Gastroesophageal sphincter (tissue), 3 donors: Measurements from ENCODE around the gene SNRPA1.

Experiments used
- EP300 ChIP-seq: sonication (generic); formaldehyde crosslinking; IDR thresholded peaks from one replicate; pipeline ENCODE4 v1.6.1; 2017; ENCODE audit warnings: antibody characterized with exemption, mild to moderate bottlenecking
- POLR2A ChIP-seq, 2 donors: fragments of 450-650 bp; IDR thresholded peaks; one replicate each; pipeline ENCODE4 v1.6.1; 2017; ENCODE audit warnings: antibody characterized with exemption in 2 of 2, mild to moderate bottlenecking in 2 of 2, moderate library complexity in 1 of 2
- POLR2AphosphoS5 ChIP-seq: sonication (generic); formaldehyde crosslinking; IDR thresholded peaks from one replicate; pipeline ENCODE4 v1.6.1; 2017; ENCODE audit warnings: antibody characterized with exemption
- TF ChIP-seq, protein P1 (sequence below), 4 experiments: fragments of 200-600 bp in 2 of 4; fragments of 450-650 bp in 2 of 4; sonication (generic) in 1 of 4; IDR thresholded peaks; one replicate each; pipeline ENCODE4 v1.5.1; 2017 to 2019; ENCODE audit warnings: antibody characterized with exemption in 4 of 4, mild to moderate bottlenecking in 2 of 4, moderate library complexity in 2 of 4

DNA sequence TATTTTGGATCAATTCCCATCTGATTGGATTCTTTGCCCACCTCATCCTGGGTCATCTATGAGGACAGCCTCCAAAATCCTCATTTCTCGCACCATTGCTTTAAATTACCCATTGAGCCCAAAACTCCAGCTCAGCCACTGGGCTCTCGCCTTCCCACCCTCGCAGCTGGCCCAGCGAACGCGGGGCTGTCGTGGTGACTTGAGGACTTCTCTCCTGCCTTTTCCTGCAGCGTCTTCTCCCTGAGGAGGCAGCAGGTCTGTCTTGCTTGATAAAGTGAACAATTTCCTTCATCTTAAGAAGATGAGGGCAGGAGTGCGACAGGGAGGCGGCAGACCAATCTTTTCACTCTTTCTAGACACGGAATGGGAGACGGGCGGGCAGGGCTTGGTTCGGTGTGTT is 33.0 kb upstream of the SNRPA1 start:
- TF ChIP-seq, protein P1, sequence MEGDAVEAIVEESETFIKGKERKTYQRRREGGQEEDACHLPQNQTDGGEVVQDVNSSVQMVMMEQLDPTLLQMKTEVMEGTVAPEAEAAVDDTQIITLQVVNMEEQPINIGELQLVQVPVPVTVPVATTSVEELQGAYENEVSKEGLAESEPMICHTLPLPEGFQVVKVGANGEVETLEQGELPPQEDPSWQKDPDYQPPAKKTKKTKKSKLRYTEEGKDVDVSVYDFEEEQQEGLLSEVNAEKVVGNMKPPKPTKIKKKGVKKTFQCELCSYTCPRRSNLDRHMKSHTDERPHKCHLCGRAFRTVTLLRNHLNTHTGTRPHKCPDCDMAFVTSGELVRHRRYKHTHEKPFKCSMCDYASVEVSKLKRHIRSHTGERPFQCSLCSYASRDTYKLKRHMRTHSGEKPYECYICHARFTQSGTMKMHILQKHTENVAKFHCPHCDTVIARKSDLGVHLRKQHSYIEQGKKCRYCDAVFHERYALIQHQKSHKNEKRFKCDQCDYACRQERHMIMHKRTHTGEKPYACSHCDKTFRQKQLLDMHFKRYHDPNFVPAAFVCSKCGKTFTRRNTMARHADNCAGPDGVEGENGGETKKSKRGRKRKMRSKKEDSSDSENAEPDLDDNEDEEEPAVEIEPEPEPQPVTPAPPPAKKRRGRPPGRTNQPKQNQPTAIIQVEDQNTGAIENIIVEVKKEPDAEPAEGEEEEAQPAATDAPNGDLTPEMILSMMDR (IDR thresholded peaks at IDR 0.05), result no peak
- no peak for TF ChIP-seq POLR2AphosphoS5
- no peak for TF ChIP-seq POLR2A (IDR thresholded peaks at IDR 0.05)
- no peak for TF ChIP-seq EP300
